H1 (cell line): ENCODE data around the gene HECTD4. TPM values are rescaled to one million over a fixed set of nuclear protein-coding genes. Genes with fewer than 3 reads are reported as not detected.

Source experiments
- ASH2L ChIP-seq: fragments of 200-600, 300-600 bp; sonication (generic); IDR thresholded peaks from one replicate; pipeline ENCODE4 v1.7.1; 2017; ENCODE audit warnings: low read length
- CBX8 ChIP-seq: fragments of 300-800, 300-1000 bp; sonication (generic); IDR thresholded peaks from 2 replicates; pipeline ENCODE4 v1.7.1; 2016; ENCODE audit warnings: low read depth, low read length, borderline replicate concordance
- NANOG ChIP-seq: IDR thresholded peaks from 2 replicates; pipeline ENCODE4 v1.6.1; 2011; ENCODE audit warnings: low read length, low read depth, mild to moderate bottlenecking, inconsistent platforms; ENCODE audit not compliant: insufficient read depth, poor library complexity, severe bottlenecking
- POU5F1 ChIP-seq: IDR thresholded peaks from 2 replicates; pipeline ENCODE4 v1.6.1; 2011; ENCODE audit warnings: low read depth, mild to moderate bottlenecking, low read length, moderate library complexity
- TAF1 ChIP-seq: IDR thresholded peaks from 2 replicates; pipeline ENCODE4 v1.6.1; 2011; ENCODE audit warnings: mild to moderate bottlenecking, low read depth, low read length
- polyA plus RNA-seq, 7 experiments: library from polyadenylated mRNA; depleted of rRNA in 3 of 7; stranded (reverse) in 5 of 7; unstranded in 2 of 7; fragments of >200 nt in 5 of 7; fragments of 200-250 nt in 2 of 7; gene quantifications; 1 replicate in 5 of 7; 2 replicates in 1 of 7; 4 replicates in 1 of 7; pipeline versions ENCODE4 v1.2.1 to v1.2.3, GENCODE V29; 2011 to 2013; ENCODE audit warnings: missing spikeins in 2 of 7, mixed read lengths in 2 of 7
- total RNA-seq: library from RNA; stranded (reverse); fragmentation: NEBNext Ultra II Directional; extraction: Animal tissue kit (Norgen Biotek cat#: 25700); gene quantifications from 2 replicates; pipeline ENCODE4 v1.2.1, GENCODE V29; 2021

Gene HECTD4
- total and polyA plus RNA-seq, 2 of the 8 experiments (the other 6 are each of a cell fraction or from before 2014, with no cell fraction given), result 6.5 to 33.7 TPM

GRCh38 chr12:112420740-112421139 is 38.5 kb upstream of the HECTD4 start (continued):
- TF ChIP-seq TAF1, result no peak
- TF ChIP-seq POU5F1, result no peak
- no peak for TF ChIP-seq ASH2L
- TF ChIP-seq CBX8, result no peak
- TF ChIP-seq NANOG, result no peak
